Motor neuron (in vitro differentiated cells): ENCODE results near the gene ADRA2B. TPM values are rescaled to one million over a fixed set of nuclear protein-coding genes. Genes with fewer than 3 reads are reported as not detected.

Source experiments
- ATAC-seq, 8 experiments: fragments of 200-7000 bp; cut with Tn5 transposase; replicated peaks in 6 of 8; 2 replicates each; pipeline ENCODE4 v1.8.0; 2021; ENCODE audit warnings: mild to moderate bottlenecking in 8 of 8, moderate library complexity in 8 of 8
- H3K27ac ChIP-seq, 2 donors: fragments of 250-450 bp; sonication (Bioruptor Pico); 2 replicates each; pipeline ENCODE4 v1.9.0; 2021; ENCODE audit warnings: antibody characterized with exemption in 2 of 2, mild to moderate bottlenecking in 2 of 2, moderate library complexity in 1 of 2
- H3K4me1 ChIP-seq, 2 donors: fragments of 250-450 bp; sonication (Bioruptor Pico); replicated peaks in 1 of 2; 2 replicates each; pipeline ENCODE4 v1.6.1; 2021; ENCODE audit warnings: antibody characterized with exemption in 2 of 2, mild to moderate bottlenecking in 2 of 2, moderate library complexity in 1 of 2
- H3K4me3 ChIP-seq, 5 donors: fragments of 250-450 bp; sonication (Bioruptor Pico); 2 replicates each; pipeline ENCODE4 v1.9.0; 2021; ENCODE audit warnings: antibody characterized with exemption in 5 of 5, mild to moderate bottlenecking in 5 of 5, moderate library complexity in 4 of 5
- WGBS, 10 experiments: fragments of 450-650 bp; shearing (Covaris generic); methylation state at CpG; one replicate each; pipeline ENCODE4 v1.0.0; 2022; 5-methylcytosine and 5-hydroxymethylcytosine counted together
- in situ Hi-C, 9 experiments: fragments of 400-800 bp; cut with MboI; loops; one replicate each; pipeline ENCODE4 v1.15.0; 2021; ENCODE audit warnings: low sequenced_read_pairs in 9 of 9, low pct_unique_long_range_greater_than_20kb in 2 of 9; ENCODE audit not compliant: unreplicated experiment in 9 of 9
- total RNA-seq, 8 experiments: library from RNA; unstranded; fragments of 300-600 nt; gene quantifications; 2 replicates each; pipeline versions ENCODE4 v1.2.3 to v1.2.4, GENCODE V29; 2022

ADRA2B gene
- total RNA-seq, 8 experiments from 2014 or later: 0.09 to 0.81 (median 0.20) TPM; not detected in 1

- peaks cover 17 to 18% of the 10 kb centered on the region in 2 donors for H3K4me1 ChIP-seq
- H3K4me3 ChIP-seq: no peak overlapping the region
- H3K27ac ChIP-seq: no peak overlapping the region
- 60 to 100% (median 100%) methylated on average over 1 to 2 of the region's 16 CpGs; no CpG with 5 or more reads in 7 of the 10 experiments for WGBS, 10 experiments
- no peak for ATAC-seq
- in situ Hi-C loops: no loop called here
Observed at GRCh38 chr2:96154506-96155380, 38.4 kb upstream of the ADRA2B start.

DNA sequence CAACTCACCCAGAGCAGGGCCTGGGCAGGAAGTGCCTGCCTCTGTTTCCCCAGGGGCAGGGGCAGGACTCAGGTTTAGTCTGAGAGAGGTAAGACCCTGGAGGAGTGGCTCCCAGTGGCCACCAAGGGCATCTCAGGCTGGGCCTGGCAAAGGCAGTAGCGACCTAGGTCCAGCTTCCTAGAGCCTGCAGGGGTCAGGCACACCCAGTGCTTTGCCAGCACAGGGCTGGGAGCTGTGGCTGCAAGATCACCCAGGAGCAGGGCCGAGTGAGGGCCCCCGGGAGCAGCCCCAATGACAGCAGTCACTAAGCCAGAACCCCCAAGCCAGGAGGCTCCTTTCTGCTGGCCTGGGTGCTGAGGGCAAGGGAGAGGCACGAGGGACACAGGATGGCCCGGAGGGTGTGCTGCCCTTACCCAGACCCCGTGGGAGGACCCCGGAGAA is 37.6 kb upstream of the ADRA2B start:
- WGBS, 10 experiments: 90 to 100% (median 90%) methylated on average over 1 to 4 of the region's 7 CpGs; no CpG with 5 or more reads in 7 of the 10 experiments

DNA sequence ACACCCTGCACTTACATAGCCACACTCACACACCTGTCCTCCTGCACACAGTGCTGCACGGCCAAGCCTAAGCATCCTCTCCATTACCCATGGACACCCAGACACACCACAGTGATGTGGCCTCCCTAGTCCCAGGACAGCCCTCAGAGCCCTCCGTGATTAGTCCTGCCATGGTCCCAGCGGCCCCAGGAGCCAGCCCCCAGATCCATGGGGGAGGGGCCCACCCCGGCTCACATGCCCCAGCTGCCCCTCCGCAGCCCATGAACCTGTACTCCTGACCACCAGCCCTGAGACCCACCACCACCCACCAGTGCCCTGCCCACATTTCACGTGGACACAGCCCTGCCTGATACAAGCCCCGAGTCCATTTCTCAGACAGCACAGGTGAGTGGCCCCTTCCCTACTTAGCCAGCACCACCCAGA is 36.9 kb upstream of the ADRA2B start:
- Histone ChIP-seq H3K4me3 (no peak overlapping the region), H3K27ac (peak overlapping the region; percentile 51 to 70), H3K4me1 (peaks cover 29 to 30% of the 10 kb centered on the region in 2 donors)
- WGBS, 10 experiments: 100% methylated on average over 1 of the region's 7 CpGs; no CpG with 5 or more reads in 9 of the 10 experiments
- in situ Hi-C loops: no loop called here
- ATAC-seq: no peak

More for the DNA sequence above, 37.6 kb upstream of the ADRA2B start:
- Histone ChIP-seq H3K4me1 (peaks cover 22% of the 10 kb centered on the region in 2 donors), H3K4me3 (no peak overlapping the region), H3K27ac (no peak overlapping the region)
- in situ Hi-C loops: no loop called here
- ATAC-seq: no peak

DNA sequence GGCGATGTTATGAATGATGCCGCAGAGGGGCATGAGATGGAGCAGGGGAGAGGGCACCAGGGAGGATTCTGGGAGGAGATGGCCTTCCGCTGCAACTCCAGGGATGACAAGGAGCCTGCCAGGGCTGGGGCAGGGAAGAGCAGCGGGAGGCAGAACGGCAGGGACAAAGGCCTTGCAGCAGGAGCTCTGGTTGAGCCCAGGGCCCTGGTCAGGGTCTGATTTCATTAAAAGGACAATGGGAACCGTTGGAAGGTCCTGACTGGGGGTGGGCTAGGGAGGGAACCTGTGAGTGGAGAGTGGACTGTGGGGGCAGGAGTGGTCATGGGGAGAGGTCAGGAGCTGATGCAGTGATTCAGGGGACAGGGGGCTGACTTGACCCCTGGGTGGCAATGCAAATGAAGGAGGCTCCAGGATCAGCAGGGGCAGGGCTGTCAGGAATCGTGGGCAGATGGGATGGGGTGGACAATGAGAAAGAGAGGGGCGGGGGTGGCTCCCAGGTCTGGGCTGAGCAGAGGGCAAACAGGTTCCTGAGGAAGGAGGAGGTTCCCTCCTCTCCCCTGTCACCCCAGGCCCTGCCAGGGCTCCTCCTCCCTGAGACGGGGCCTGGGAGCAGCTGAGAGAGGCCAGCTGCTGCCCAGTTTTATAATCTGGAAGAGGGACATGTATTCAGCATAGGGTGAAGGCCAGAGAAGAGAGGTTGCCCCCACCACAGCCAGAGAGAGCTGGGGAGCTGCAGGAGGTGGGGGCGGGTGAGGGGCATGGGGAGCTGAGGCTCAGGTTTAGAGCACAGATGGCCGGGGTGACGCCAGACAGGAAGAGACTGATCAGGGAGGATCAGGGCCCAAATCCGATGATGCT is 36.2 kb upstream of the ADRA2B start:
- H3K4me3 ChIP-seq: no peak overlapping the region
- in situ Hi-C loops: no loop called here
- H3K4me1 ChIP-seq: peaks cover 35 to 37% of the 10 kb centered on the region in 2 donors
- peak in 3 of 8 experiments; percentile 1 to 14 (median 13) for ATAC-seq
- WGBS, 10 experiments: 43 to 100% (median 57%) methylated on average over 3 to 5 of the region's 13 CpGs; no CpG with 5 or more reads in 6 of the 10 experiments
- H3K27ac ChIP-seq: peak overlapping the region; percentile 51 to 70

DNA sequence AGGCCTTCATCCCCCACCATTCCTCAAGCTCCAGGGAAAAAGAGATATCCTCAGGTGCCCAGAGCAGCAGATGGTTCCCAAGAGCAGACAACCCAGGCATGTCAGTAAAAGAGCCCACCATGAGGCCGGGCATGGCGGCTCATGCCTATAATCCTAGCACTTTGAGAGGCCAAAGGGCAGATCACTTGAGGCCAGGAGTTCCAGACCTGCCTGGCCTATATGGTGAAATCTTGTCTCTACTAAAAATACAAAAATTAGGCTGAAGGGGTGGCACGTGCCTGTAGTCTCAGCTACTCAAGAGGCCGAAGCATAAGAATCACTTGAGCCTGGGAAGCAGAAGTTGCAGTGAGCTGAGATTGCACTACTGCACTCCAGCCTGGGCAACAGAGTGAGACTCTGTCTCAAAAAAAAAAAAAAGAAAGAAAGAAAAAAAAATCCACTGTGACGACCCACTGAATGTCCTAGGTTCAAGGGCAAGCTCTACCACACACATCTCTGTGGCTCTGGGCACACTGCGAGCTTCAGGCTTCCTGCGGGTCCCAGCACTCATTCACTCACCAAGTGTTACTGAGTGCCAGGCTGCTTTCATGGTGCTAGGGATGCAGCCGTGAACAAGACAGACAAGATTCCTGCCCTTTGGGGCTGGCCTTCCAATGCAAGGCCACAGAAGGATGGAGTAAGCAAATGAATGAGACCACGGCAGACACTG is 35.4 kb upstream of the ADRA2B start:
- ATAC-seq: no peak
- in situ Hi-C loops: no loop called here
- peaks cover 36 to 44% of the 10 kb centered on the region in 2 donors for H3K4me1 ChIP-seq
- H3K4me3 ChIP-seq: no peak overlapping the region
- WGBS, 10 experiments: 40 to 100% (median 74%) methylated on average over 1 to 6 of the region's 9 CpGs; no CpG with 5 or more reads in 3 of the 10 experiments
- H3K27ac ChIP-seq: peak overlapping the region; percentile 51 to 70

GRCh38 chr2:96150791-96151594 is 34.6 kb upstream of the ADRA2B start:
- Histone ChIP-seq H3K4me3 (no peak overlapping the region), H3K4me1 (peaks cover 40 to 52% of the 10 kb centered on the region in 2 donors), H3K27ac (no peak overlapping the region)
- ATAC-seq: no peak
- in situ Hi-C loops: no loop called here
- 73 to 96% (median 80%) methylated on average over 1 to 8 of the region's 14 CpGs; no CpG with 5 or more reads in 5 of the 10 experiments for WGBS, 10 experiments

DNA sequence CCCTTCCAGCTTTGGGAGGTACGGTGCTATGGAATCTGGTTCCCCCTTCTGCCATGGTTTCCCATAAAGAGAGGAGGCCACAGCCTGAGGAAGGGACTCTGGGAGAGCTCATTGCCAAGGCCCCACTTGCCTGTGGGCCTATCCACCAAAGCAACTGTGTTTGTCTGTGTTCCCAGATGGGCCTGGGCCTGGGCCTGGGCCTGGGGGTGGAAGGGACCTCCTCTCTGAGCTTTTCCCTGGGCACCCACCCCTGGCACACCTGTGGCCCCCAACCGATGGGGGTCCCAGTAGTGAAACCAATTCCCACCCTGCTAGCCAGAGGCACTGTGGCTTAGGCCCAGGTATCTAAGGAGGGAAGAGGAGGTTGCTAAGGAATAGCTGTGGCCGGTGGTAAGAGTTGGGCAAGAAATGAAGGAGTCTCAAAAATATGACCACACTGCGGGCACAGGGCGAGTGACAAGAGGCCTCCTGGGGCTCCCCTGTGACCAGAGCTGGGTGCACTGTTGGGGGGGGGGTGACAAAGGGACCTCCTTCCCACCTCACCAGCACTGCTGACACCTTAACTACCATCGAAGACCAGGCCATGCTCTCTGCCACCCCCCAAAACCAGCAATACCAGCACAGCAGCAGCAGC is 33.8 kb upstream of the ADRA2B start:
- Histone ChIP-seq H3K4me1 (peaks cover 48 to 61% of the 10 kb centered on the region in 2 donors), H3K27ac (no peak overlapping the region), H3K4me3 (no peak overlapping the region)
- WGBS, 10 experiments: 45 to 100% (median 93%) methylated on average over 2 to 4 of the region's 6 CpGs; no CpG with 5 or more reads in 6 of the 10 experiments
- in situ Hi-C loops: no loop called here
- no peak for ATAC-seq

DNA sequence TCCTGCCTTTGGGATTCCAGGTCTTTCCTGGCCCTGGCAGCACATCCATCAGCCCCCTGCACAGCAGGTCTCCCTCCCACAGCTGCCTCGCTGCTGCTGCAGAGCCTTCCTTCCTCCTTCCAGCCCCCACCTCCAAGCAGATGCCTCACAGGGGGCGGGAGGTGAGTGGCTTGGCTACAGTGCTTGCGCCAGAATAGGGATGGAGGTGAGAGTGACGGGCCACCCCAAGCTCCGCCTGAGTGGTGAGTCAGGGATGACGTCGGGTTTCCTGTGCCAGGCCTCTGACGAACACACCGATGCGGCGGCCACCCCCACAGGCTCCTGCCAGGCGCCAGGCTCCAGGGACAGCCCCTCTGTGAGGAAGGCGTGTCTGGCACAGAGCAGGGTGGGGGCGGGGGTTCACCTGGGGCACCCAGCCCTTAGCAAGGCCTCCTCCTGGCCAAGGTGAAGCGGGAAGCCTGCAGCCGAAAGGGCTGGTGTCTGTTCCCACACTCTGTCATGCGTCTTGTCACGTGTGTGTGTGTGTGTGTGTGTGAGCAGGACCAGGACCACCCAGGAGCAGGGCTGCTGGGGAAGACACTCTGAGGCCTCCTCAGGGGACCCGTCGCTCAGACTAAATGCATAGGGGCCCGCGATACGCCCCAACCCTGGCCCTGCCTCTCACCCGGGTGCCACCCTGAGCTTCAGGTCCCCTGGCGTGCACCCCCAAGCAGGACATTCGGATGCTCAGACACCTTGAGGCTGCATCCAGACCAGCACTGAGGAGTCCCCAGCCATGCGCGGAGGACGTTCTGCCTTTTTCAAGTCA is 32.2 kb upstream of the ADRA2B start:
- ATAC-seq: peak in 7 of 8 experiments; percentile 42 to 93 (median 89)
- in situ Hi-C loops: no loop called here
- Histone ChIP-seq H3K27ac (peak overlapping the region; percentile 73 to 79), H3K4me3 (no peak overlapping the region), H3K4me1 (peaks cover 48 to 68% of the 10 kb centered on the region in 2 donors)
- WGBS, 10 experiments: 22 to 92% (median 41%) methylated on average over 2 to 10 of the region's 29 CpGs; no CpG with 5 or more reads in 3 of the 10 experiments

DNA sequence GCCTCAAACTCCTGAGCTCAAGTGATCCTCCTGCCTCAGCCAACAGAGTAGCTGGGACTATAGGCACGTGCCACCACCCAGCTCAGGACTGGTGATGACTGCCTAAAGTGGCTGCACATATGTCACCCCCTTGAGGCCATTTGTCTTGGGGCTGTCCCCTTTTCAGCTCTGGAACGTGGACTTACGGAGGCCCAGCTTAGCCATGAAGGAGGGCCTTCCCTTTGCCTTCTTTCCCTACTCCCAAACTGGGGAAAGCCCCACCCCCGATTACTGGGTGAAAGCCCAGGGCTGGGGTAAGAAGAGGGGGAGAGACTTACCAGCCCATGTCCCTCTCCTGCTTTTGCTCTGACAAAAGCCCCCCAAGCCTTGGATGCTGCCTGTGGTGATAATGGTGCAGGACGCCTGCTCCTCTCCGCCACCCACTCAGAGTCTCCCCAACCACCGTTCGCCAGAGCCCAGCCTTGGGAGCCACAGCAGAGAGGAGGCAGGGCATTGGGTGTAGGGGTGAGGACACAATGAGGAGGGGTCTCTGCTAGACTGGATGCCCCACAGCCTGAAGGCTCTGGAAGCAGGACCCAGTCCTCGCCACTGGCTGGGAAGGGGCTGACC is 31.3 kb upstream of the ADRA2B start:
- ATAC-seq: no peak
- Histone ChIP-seq H3K4me1 (peaks cover 39 to 59% of the 10 kb centered on the region in 2 donors), H3K27ac (peak overlapping the region in 1 of 2 donors; percentile 79), H3K4me3 (no peak overlapping the region)
- in situ Hi-C loops: no loop called here
- WGBS, 10 experiments: 67 to 100% (median 77%) methylated on average over 1 to 5 of the region's 9 CpGs; no CpG with 5 or more reads in 5 of the 10 experiments

DNA sequence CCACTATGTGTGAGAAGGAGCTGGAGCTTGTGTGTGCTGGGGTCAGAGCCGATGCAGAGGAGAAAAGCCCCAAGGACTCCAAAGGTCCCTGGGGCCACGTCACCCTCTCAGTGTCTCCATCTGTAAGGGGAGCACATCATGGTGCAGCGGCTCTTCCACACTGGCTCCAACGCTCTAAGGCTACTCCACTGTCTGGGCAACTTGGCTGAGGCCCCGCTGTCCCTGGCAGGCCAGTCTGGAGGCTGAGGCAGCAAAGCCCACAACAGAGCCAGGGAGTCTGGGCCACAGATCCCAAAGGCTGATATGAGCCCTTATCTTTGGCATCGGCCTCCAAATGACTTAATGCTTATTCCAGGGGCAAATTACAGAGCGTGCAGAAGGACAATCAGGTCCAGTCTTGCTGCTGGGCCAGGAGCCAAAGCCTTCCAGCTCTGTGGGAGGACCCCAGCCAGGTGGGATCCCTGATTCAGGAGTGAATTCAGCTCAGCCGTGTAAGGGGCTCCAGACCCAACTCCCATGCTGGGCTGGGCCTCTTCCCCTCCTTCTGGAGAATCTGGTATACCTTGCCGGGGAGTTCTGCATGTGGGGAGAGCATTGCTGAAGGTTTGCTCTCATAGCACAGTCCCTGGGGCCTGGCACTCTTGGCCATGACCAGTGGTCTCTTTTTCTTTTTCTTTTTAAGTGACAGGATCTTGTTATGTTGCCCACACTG is 30.7 kb upstream of the ADRA2B start:
- in situ Hi-C loops: no loop called here
- Histone ChIP-seq H3K4me1 (peaks cover 33 to 53% of the 10 kb centered on the region in 2 donors), H3K4me3 (no peak overlapping the region), H3K27ac (no peak overlapping the region)
- 20 to 100% (median 100%) methylated on average over 1 to 4 of the region's 9 CpGs; no CpG with 5 or more reads in 4 of the 10 experiments for WGBS, 10 experiments
- no peak for ATAC-seq
